H1 (cell line): ENCODE data around the gene TLNRD1. TPM values are rescaled to one million over a fixed set of nuclear protein-coding genes. Genes with fewer than 3 reads are reported as not detected.

ENCODE experiments used
- ASH2L ChIP-seq: fragments of 200-600, 300-600 bp; sonication (generic); IDR thresholded peaks from one replicate; pipeline ENCODE4 v1.7.1; 2017; ENCODE audit warnings: low read length
- CHD7 ChIP-seq: fragments of 300-600 bp; sonication (generic); IDR thresholded peaks from 2 replicates; pipeline ENCODE4 v1.7.1; 2012; ENCODE audit warnings: low read length, moderate library complexity, mild to moderate bottlenecking, inconsistent platforms; ENCODE audit not compliant: insufficient replicate concordance
- TCF12 ChIP-seq: IDR thresholded peaks from 2 replicates; pipeline ENCODE4 v1.6.1; 2011; ENCODE audit warnings: low read depth, mild to moderate bottlenecking, low read length
- polyA plus RNA-seq, 7 experiments: library from polyadenylated mRNA; depleted of rRNA in 3 of 7; stranded (reverse) in 5 of 7; unstranded in 2 of 7; fragments of >200 nt in 5 of 7; fragments of 200-250 nt in 2 of 7; gene quantifications; 1 replicate in 5 of 7; 2 replicates in 1 of 7; 4 replicates in 1 of 7; pipeline versions ENCODE4 v1.2.1 to v1.2.3, GENCODE V29; 2011 to 2013; ENCODE audit warnings: missing spikeins in 2 of 7, mixed read lengths in 2 of 7
- total RNA-seq: library from RNA; stranded (reverse); fragmentation: NEBNext Ultra II Directional; extraction: Animal tissue kit (Norgen Biotek cat#: 25700); gene quantifications from 2 replicates; pipeline ENCODE4 v1.2.1, GENCODE V29; 2021

TLNRD1 gene
- total and polyA plus RNA-seq, 2 of the 8 experiments (the other 6 are each of a cell fraction or from before 2014, with no cell fraction given): 12.2 to 20.5 TPM

GRCh38 chr15:80999623-81000036 is 1.1 kb upstream of the TLNRD1 start (continued):
- TF ChIP-seq CHD7 (no peak), TCF12 (no peak), ASH2L (no peak)
